Lung (tissue), 16 donors: ENCODE data around the gene FKBP11. TPM values are rescaled to one million over a fixed set of nuclear protein-coding genes. Genes with fewer than 3 reads are reported as not detected.

Source experiments
- ATAC-seq: fragments of 200-7000 bp; cut with Tn5 transposase; one replicate; pipeline ENCODE4 v1.9.1; 2020; ENCODE audit warnings: moderate number of reproducible peaks; ENCODE audit not compliant: insufficient read depth, low FRiP score
- DNase-seq, 3 donors: peaks; one replicate each; pipeline ENCODE4 v3.0.0-alpha.2; 2013 to 2017
- H3K27ac ChIP-seq, 2 donors: one replicate each; pipeline ENCODE4 v1.5.1; 2013; ENCODE audit warnings: mild to moderate bottlenecking in 2 of 2, moderate library complexity in 2 of 2, control low read depth in 1 of 2, inconsistent platforms in 1 of 2, low read depth in 1 of 2, low read length in 1 of 2
- H3K27me3 ChIP-seq, 3 donors: one replicate each; pipeline ENCODE4 v1.5.1; 2013; ENCODE audit warnings: low read length in 2 of 3; ENCODE audit not compliant: control insufficient read depth in 3 of 3, insufficient read depth in 3 of 3
- H3K36me3 ChIP-seq, 4 donors: one replicate each; pipeline ENCODE4 v1.5.1; 2013; ENCODE audit warnings: low read length in 4 of 4, mild to moderate bottlenecking in 1 of 4, moderate library complexity in 1 of 4; ENCODE audit not compliant: control insufficient read depth in 4 of 4, insufficient read depth in 4 of 4
- H3K4me1 ChIP-seq, 5 donors: one replicate each; pipeline ENCODE4 v1.5.1; 2013; ENCODE audit warnings: low read length in 5 of 5, mild to moderate bottlenecking in 2 of 5, moderate library complexity in 1 of 5; ENCODE audit not compliant: control insufficient read depth in 5 of 5, insufficient read depth in 5 of 5
- H3K4me3 ChIP-seq: one replicate; pipeline ENCODE4 v1.5.1; 2013; ENCODE audit warnings: mild to moderate bottlenecking, control low read depth, moderate library complexity
- H3K9ac ChIP-seq, 2 donors: one replicate each; pipeline ENCODE4 v1.5.1; 2013; ENCODE audit warnings: low read length in 2 of 2, control low read depth in 1 of 2; ENCODE audit not compliant: insufficient read depth in 1 of 2
- H3K9me3 ChIP-seq, 4 donors: one replicate each; pipeline ENCODE4 v1.5.1; 2013; ENCODE audit warnings: low read length in 3 of 4, mild to moderate bottlenecking in 1 of 4, moderate library complexity in 1 of 4; ENCODE audit not compliant: control insufficient read depth in 4 of 4, insufficient read depth in 3 of 4
- WGBS, 2 donors: extraction: QIAGEN DNeasy Blood & Tissue Kit; methylation state at CpG; one replicate each; pipeline ENCODE4 v1.1.7; 2013; 5-methylcytosine and 5-hydroxymethylcytosine counted together
- long read RNA-seq, 5 donors: transcript quantifications; one replicate each; lab custom pipeline, GENCODE V29; 2026
- polyA plus RNA-seq, 2 donors: library from polyadenylated mRNA; stranded (reverse); fragments of 200-250 nt; gene quantifications; one replicate each; pipeline ENCODE4 v1.2.1, GENCODE V29; 2013
- total RNA-seq, 2 donors: library from RNA; depleted of rRNA in 1 of 2; stranded (reverse); fragments of >200 nt in 1 of 2; gene quantifications; one replicate each; pipeline ENCODE4 v1.2.1, GENCODE V29; 2014 to 2021
- TF ChIP-seq, protein P1 (sequence below): IDR thresholded peaks from 2 replicates; pipeline ENCODE4 v1.5.1; 2012; ENCODE audit warnings: mild to moderate bottlenecking; ENCODE audit errors: control extremely low read depth, extremely low read depth
- donor health status: control.
- donor health status: control.
- donor health status: Bipolar disorder and iron deficiency.
- donor health status: healthy.
- donor health status: DM: yes; HTN: yes; CAD: no.

FKBP11 gene
- total RNA-seq (10 to 100 TPM; 13.1 to 61.1 TPM), polyA plus RNA-seq (10 to 100 TPM; 65.0 to 69.9 TPM)
- long read RNA-seq, donor 1, full-length matches to known transcripts: 16 of 16 reads
- long read RNA-seq, donor 1, partial matches to known transcripts: 0 of 16 reads
- long read RNA-seq, donor 1, other reads (novel, unspliced or antisense): 0 of 16 reads
- long read RNA-seq, donor 2, full-length matches to known transcripts: 13 of 13 reads
- long read RNA-seq, donor 2, partial matches to known transcripts: 0 of 13 reads
- long read RNA-seq, donor 2, other reads (novel, unspliced or antisense): 0 of 13 reads
- long read RNA-seq, donor 3, full-length matches to known transcripts: 15 of 15 reads
- long read RNA-seq, donor 3, partial matches to known transcripts: 0 of 15 reads
- long read RNA-seq, donor 3, other reads (novel, unspliced or antisense): 0 of 15 reads
- long read RNA-seq, donor 4, full-length matches to known transcripts: 13 of 13 reads
- long read RNA-seq, donor 4, partial matches to known transcripts: 0 of 13 reads
- long read RNA-seq, donor 4, other reads (novel, unspliced or antisense): 0 of 13 reads
- long read RNA-seq, donor 5, full-length matches to known transcripts: 17 of 17 reads
- long read RNA-seq, donor 5, partial matches to known transcripts: 0 of 17 reads
- long read RNA-seq, donor 5, other reads (novel, unspliced or antisense): 0 of 17 reads

DNA sequence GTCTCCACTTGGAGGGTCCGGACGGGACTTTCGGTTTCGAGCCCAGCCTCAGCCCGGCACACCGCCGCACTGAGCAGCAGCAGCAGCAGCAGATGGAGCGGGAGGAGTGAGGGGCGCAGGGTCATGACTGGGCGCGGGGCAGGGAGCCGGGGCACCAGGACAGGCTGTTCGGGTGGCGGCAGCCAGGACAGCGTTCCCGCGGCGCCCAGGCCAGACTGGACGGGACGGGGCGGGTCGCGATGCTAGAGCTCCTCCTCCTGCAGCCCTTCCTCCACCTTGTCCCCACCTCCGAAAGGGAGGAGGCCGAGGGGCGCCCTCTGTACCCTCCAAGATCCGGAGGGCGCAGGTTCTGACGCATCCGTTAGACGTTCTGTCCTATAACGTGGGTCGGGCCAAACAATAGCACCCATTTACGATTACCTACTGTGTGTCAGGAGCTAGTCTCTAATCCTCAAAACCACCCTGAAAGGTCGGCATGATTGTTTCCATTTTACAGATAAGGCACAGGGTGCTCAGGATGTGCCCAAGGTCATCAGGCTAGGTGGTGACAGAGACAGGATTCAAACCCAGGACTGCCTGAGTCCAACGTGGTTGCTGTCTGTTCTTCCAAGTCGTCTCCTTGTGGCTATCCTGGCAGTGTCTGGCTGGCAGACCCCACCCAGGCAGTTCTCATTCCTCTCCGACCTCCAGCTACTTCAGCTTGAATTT is at the start of gene FKBP11:
FKBP11 (minus strand) TSS at position 189 of the 708 bp plus-strand sequence; CDS start at position 125, 64 bp downstream.
- Histone ChIP-seq H3K4me1 (peaks cover 0 to 5% (median 0%) of the 10 kb centered on the region in 5 donors), H3K9me3 (no peaks in the 10 kb centered on the region), H3K27me3 (no peaks in the 10 kb centered on the region), H3K36me3 (peaks cover 0 to 8% (median 5%) of the 10 kb centered on the region in 4 donors), H3K27ac (peak within 1 kb of the TSS in 1 of 2 donors; percentile 59), H3K4me3 (peak within 1 kb of the TSS; percentile 79), H3K9ac (peak within 1 kb of the TSS; percentile 43 to 56)
- DNase-seq: peak; percentile 39 to 53 (median 50)
- 4% methylated on average over 38 of the region's 38 CpGs for WGBS, 2 donors
- peak; percentile 89 for ATAC-seq
- TF ChIP-seq, protein P1, sequence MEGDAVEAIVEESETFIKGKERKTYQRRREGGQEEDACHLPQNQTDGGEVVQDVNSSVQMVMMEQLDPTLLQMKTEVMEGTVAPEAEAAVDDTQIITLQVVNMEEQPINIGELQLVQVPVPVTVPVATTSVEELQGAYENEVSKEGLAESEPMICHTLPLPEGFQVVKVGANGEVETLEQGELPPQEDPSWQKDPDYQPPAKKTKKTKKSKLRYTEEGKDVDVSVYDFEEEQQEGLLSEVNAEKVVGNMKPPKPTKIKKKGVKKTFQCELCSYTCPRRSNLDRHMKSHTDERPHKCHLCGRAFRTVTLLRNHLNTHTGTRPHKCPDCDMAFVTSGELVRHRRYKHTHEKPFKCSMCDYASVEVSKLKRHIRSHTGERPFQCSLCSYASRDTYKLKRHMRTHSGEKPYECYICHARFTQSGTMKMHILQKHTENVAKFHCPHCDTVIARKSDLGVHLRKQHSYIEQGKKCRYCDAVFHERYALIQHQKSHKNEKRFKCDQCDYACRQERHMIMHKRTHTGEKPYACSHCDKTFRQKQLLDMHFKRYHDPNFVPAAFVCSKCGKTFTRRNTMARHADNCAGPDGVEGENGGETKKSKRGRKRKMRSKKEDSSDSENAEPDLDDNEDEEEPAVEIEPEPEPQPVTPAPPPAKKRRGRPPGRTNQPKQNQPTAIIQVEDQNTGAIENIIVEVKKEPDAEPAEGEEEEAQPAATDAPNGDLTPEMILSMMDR: no peak

DNA sequence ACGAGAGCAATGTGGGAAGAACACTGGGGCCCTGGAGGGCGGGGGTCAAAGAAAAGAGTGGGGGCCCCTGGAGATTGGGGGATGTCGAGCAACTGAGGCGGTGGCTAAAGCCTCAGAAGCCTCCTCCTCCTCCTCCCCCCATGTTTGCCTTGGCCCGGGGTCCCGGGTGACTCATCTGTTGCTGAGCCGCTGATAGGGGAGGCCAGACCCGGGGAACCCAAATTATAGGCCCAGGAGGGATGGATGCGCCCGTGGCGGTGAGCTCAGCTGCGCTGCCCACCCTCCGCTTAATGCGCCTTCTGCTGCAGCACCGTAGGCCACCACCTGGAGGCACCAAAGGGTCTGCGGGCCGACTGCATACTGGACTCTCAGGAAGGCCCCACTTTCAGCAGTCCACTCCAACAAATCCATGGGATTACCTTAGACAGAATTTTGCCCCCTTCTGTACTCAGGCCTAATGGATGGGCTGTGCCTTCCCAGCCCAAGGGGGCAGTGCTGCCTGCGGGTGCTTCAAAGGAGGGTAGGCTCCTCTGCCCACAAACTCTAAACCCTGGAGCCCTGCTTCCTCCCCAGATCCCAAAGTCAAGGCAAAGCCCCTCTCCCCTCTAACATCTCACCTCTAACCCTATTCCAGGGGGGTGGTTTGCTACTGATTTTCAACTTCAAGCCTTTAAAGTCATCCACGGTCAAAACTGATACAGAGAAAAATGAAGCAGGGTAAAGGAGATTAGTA is 48.8 kb upstream of the FKBP11 start:
- Histone ChIP-seq H3K9ac (no peak overlapping the region), H3K27ac (no peak overlapping the region), H3K4me3 (no peak overlapping the region), H3K27me3 (peaks cover 0 to 89% (median 86%) of the 10 kb centered on the region in 3 donors), H3K9me3 (peaks cover 0 to 4% (median 0%) of the 10 kb centered on the region in 4 donors), H3K4me1 (peaks cover 1 to 22% (median 15%) of the 10 kb centered on the region in 5 donors), H3K36me3 (no peaks in the 10 kb centered on the region)
- TF ChIP-seq, protein P1: peak; percentile 22
- ATAC-seq (no peak), DNase-seq (peak in 1 of 3 donors; percentile 51)
- WGBS, 2 donors: 18 to 23% methylated on average over 18 to 19 of the region's 19 CpGs

DNA sequence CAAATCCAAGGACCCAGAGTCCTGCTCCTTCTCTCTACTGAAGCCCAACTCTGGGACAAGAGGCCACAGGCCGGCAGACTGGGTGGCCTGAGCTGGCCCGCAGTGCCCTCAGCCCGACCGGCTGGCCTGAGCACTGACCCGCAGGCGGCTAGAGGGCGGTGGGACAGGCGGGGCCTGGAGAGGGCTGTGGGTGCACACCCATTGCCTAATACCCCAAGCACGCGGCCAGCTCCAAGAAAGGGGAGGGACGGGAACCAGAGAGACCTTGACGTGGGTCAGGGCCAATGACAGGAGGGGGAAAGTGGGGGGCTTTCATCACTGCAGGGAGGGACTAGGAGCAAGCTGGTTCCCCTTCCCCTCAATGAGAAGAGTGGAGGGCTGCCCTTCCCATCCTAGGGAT is 48.2 kb upstream of the FKBP11 start:
- Histone ChIP-seq H3K4me3 (no peak overlapping the region), H3K4me1 (peaks cover 0 to 16% (median 12%) of the 10 kb centered on the region in 5 donors), H3K9me3 (peaks cover 0 to 4% (median 0%) of the 10 kb centered on the region in 4 donors), H3K27me3 (peaks cover 0 to 83% (median 80%) of the 10 kb centered on the region in 3 donors), H3K36me3 (no peaks in the 10 kb centered on the region), H3K9ac (no peak overlapping the region), H3K27ac (no peak overlapping the region)
- TF ChIP-seq, protein P1: no peak
- WGBS, 2 donors: 3 to 10% methylated on average over 12 of the region's 12 CpGs
- DNase-seq: no peak
- no peak for ATAC-seq
